HG02798 (cell line): Measurements from ENCODE around the gene FBXW7.

Experiments
- ATAC-seq: cut with Tn5 transposase; IDR thresholded peaks from one replicate; pipeline ENCODE4 v1.9.1; 2021; ENCODE audit warnings: mild to moderate bottlenecking; ENCODE audit not compliant: unreplicated experiment, poor library complexity

Gene FBXW7

GRCh38 chr4:152301381-152301780 is 234.5 kb downstream of the FBXW7 start:
- ATAC-seq = no peak

GRCh38 chr4:152299553-152299952 is 236.3 kb downstream of the FBXW7 start:
- no peak for ATAC-seq

GRCh38 chr4:152296386-152296785 is 239.5 kb downstream of the FBXW7 start:
- ATAC-seq = no peak

- ATAC-seq = no peak
Observed at GRCh38 chr4:152294765-152295164, 241.1 kb downstream of the FBXW7 start.

- ATAC-seq = no peak
Observed at GRCh38 chr4:152294331-152294730, 241.6 kb downstream of the FBXW7 start.

GRCh38 chr4:152293527-152293926 is 242.4 kb downstream of the FBXW7 start:
- no peak for ATAC-seq

- ATAC-seq = no peak
Observed at GRCh38 chr4:152290366-152290921, 245.4 kb downstream of the FBXW7 start.

GRCh38 chr4:152289941-152290340 is 246.0 kb downstream of the FBXW7 start:
- ATAC-seq = no peak

GRCh38 chr4:152289541-152289940 is 246.4 kb downstream of the FBXW7 start:
- no peak for ATAC-seq

GRCh38 chr4:152283801-152284470 is 252.0 kb downstream of the FBXW7 start:
- no peak for ATAC-seq

GRCh38 chr4:152281822-152282221 is 254.1 kb downstream of the FBXW7 start:
- ATAC-seq = no peak

GRCh38 chr4:152281211-152281610 is 254.7 kb downstream of the FBXW7 start:
- no peak for ATAC-seq

GRCh38 chr4:152279234-152279566 is 256.7 kb downstream of the FBXW7 start:
- no peak for ATAC-seq

GRCh38 chr4:152278505-152279233 is 257.2 kb downstream of the FBXW7 start:
- peak; percentile 83 for ATAC-seq

GRCh38 chr4:152278172-152278504 is 257.8 kb downstream of the FBXW7 start:
- ATAC-seq = peak; percentile 35

- ATAC-seq = no peak
Observed at GRCh38 chr4:152277333-152277732, 258.6 kb downstream of the FBXW7 start.

GRCh38 chr4:152273343-152273742 is 262.5 kb downstream of the FBXW7 start:
- no peak for ATAC-seq
